ENCODE measurements around the gene PACSIN1. TPM values are rescaled to one million over a fixed set of nuclear protein-coding genes. Genes with fewer than 3 reads are reported as not detected.

The PACSIN1 gene
- total and polyA plus RNA-seq, 2 of the 4 experiments (the other 2 are of a cell fraction), result 0.02 TPM; not detected in 1

DNA sequence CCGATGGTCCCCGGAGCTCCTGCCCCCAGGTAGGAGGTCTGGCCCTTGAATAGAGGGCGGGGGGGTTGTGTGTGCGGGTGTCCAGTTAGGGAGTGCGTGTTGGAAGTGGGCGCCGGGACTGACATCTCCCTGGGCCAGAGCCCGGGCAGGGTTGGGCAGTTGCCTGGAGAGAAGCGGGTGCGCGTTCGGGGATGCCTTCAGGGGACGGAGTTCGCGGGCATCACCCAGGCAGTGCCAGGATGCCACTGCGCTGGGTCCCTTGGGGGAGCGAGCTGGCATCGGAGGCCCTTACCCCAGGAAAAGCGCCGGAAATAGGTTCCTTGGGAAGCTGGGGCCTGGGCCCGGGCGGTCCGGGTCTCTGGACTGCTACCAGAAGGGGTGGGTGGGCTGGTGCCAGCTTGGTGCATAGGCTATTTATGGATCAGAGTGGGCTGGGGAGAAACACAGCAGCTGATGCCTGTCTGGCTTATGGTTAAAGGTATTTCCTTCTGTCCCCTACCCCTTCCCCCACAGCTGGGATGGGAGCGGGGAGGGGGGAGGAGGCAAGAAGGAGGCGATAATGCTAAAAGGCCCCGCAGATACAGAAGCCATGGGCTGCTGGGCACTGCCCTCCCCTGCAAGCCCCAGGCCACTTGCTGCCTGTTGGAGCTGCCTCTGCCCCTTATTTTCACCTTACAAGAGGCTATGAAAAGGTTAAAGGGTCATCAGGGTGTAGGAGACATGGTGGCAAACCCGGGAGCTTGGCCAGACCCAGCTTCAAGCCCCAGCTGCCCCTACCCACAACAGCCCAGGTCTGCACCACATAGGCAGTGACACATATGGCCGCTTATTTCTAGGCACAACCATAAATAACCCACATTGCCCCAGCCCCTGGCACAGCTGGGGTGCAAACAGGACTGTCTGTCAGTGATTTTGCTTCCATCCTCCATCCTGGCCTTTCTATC is 638 bp downstream of the PACSIN1 start:
- H4K20me1 ChIP-seq (ENCODE audit: insufficient read depth, low read length), result no peaks in the 10 kb centered on the region
- intact Hi-C loops (cut with micrococcal nuclease), result no loop called here
- H3K36me3 ChIP-seq (ENCODE audit: control insufficient read depth, insufficient read depth, low read length), result no peaks in the 10 kb centered on the region
- H3K9me3 ChIP-seq (ENCODE audit: control insufficient read depth, insufficient read depth, low read length), result no peaks in the 10 kb centered on the region
- peak overlapping the region; percentile 85; the same call in 1 of the 2 replicates for H3K4me2 ChIP-seq (ENCODE audit: low read depth, low read length)
- no peak overlapping the region for H2BK15ac ChIP-seq (ENCODE audit: low read depth, low read length)
- in situ Hi-C loops (cut with MboI; ENCODE audit: low sequenced_read_pairs), result no loop called here
- dilution Hi-C loops (cut with HindIII; ENCODE audit: low sequenced_read_pairs, unreplicated experiment), result no loop called here
- H3K9me1 ChIP-seq (ENCODE audit: insufficient read depth, low read length), result no peaks in the 10 kb centered on the region; the same call in 1 of the 2 replicates
- H3K9ac ChIP-seq (ENCODE audit: low read depth, low read length), result no peak overlapping the region
- ChIA-PET CTCF (interaction anchor here (0.6 kb wide), 1 partner anchor 270 kb away, joined by 3 read pairs; no protein-coding TSS in a partner anchor), POLR2A (ENCODE audit: unreplicated experiment) (no interaction called here)
- peak overlapping the region; percentile 35 for H3K4me3 ChIP-seq (ENCODE audit: insufficient read depth, low read depth, low read length)
- 11% methylated on average over 9 of the region's 28 CpGs; no CpG with 5 or more reads in 1 of the 2 experiments for WGBS, 2 experiments (ENCODE audit: extremely low coverage in 2 of 2, insufficient read length in 1 of 2)
- no peak overlapping the region for H3K56ac ChIP-seq (ENCODE audit: extremely low read depth, insufficient read depth, low read length)
- H3K4ac ChIP-seq (ENCODE audit: low read depth, low read length), result no peak overlapping the region
- peak overlapping the region; percentile 67 for H2AFZ ChIP-seq (replicated peaks; ENCODE audit: low read length, poor library complexity)
- H3K23ac ChIP-seq (ENCODE audit: low read depth, low read length), result no peak overlapping the region
- H3K14ac ChIP-seq (replicated peaks; ENCODE audit: low read depth, low read length), result no peak overlapping the region
- no peak overlapping the region for H4K5ac ChIP-seq (ENCODE audit: low read depth, low read length)
- no peak overlapping the region for H3K27ac ChIP-seq (ENCODE audit: insufficient read depth, low read length)
- H2BK5ac ChIP-seq (ENCODE audit: low read depth, low read length, poor library complexity, severe bottlenecking), result no peak overlapping the region
- peaks cover 4% of the 10 kb centered on the region; the same call in 1 of the 2 replicates for H3K4me1 ChIP-seq (ENCODE audit: control insufficient read depth, insufficient read depth, low read length)
- no TSS peak for BruUV-seq (replicated peaks)
- no peak overlapping the region for H4K91ac ChIP-seq (ENCODE audit: insufficient read depth, low read depth, low read length)
- DNase-seq (no peak), ATAC-seq (ENCODE audit: low read depth) (peak; percentile 8; the same call in 1 of the 2 replicates)
- no peak overlapping the region for H3K18ac ChIP-seq (ENCODE audit: low read depth, low read length)
- H3K79me1 ChIP-seq (ENCODE audit: low read depth in 1 of 2, low read length in 2 of 2), result no peaks in the 10 kb centered on the region
- H4K8ac ChIP-seq (ENCODE audit: low read depth in 2 of 2, low read length in 2 of 2), result no peak overlapping the region
- H2BK120ac ChIP-seq (ENCODE audit: low read depth, low read length), result no peak overlapping the region
- no peak overlapping the region for H2AK5ac ChIP-seq (ENCODE audit: low read depth, low read length)
- no peak overlapping the region for H2AK9ac ChIP-seq (replicated peaks; ENCODE audit: low read depth, low read length, poor library complexity)
- peaks cover 38% of the 10 kb centered on the region for H3K27me3 ChIP-seq (ENCODE audit: control insufficient read depth, insufficient read depth, low read length)
- no peak overlapping the region for H2BK20ac ChIP-seq (ENCODE audit: low read depth, low read length)
- no peak for TF ChIP-seq USF2 (IDR thresholded peaks at IDR 0.05; ENCODE audit: low read depth, low read length)
- TF ChIP-seq FOS (IDR thresholded peaks at IDR 0.05; ENCODE audit: low read depth, low read length), result no peak
- no peak for TF ChIP-seq MXI1 (IDR thresholded peaks at IDR 0.05; ENCODE audit: borderline replicate concordance, low read depth, low read length)
- no peak for TF ChIP-seq CTCF (conservative IDR thresholded peaks at IDR 0.05; ENCODE audit: low read depth, low read length)
- no peak for TF ChIP-seq RFX5 (IDR thresholded peaks at IDR 0.05; ENCODE audit: low read depth, low read length)
- TF ChIP-seq CEBPB (IDR thresholded peaks at IDR 0.05; ENCODE audit: low read depth, low read length), result no peak
- TF ChIP-seq MAFK (IDR thresholded peaks at IDR 0.05; ENCODE audit: low read depth, low read length), result no peak
- no peak for TF ChIP-seq NFE2L2 (IDR thresholded peaks at IDR 0.05; ENCODE audit: low read depth, low read length)
- TF ChIP-seq SMC3 (IDR thresholded peaks at IDR 0.05; ENCODE audit: low read depth, low read length), result no peak
- no peak for TF ChIP-seq MAZ (IDR thresholded peaks at IDR 0.05; ENCODE audit: borderline replicate concordance, low read depth, low read length)
- TF ChIP-seq RCOR1 (IDR thresholded peaks at IDR 0.05; ENCODE audit: insufficient replicate concordance, low read length), result no peak
- no peak for TF ChIP-seq ELK1 (IDR thresholded peaks at IDR 0.05; ENCODE audit: borderline replicate concordance, low read depth, low read length)
- no peak for TF ChIP-seq POLR2A (IDR thresholded peaks at IDR 0.05; ENCODE audit: low read depth, low read length)
- no peak for TF ChIP-seq BHLHE40 (IDR thresholded peaks at IDR 0.05; ENCODE audit: low read depth, low read length)
